ENCODE data around the gene HMGN3.
A peak's percentile ranks its signal among the peaks of the same experiment; 100 is the strongest.

Gene HMGN3

DNA sequence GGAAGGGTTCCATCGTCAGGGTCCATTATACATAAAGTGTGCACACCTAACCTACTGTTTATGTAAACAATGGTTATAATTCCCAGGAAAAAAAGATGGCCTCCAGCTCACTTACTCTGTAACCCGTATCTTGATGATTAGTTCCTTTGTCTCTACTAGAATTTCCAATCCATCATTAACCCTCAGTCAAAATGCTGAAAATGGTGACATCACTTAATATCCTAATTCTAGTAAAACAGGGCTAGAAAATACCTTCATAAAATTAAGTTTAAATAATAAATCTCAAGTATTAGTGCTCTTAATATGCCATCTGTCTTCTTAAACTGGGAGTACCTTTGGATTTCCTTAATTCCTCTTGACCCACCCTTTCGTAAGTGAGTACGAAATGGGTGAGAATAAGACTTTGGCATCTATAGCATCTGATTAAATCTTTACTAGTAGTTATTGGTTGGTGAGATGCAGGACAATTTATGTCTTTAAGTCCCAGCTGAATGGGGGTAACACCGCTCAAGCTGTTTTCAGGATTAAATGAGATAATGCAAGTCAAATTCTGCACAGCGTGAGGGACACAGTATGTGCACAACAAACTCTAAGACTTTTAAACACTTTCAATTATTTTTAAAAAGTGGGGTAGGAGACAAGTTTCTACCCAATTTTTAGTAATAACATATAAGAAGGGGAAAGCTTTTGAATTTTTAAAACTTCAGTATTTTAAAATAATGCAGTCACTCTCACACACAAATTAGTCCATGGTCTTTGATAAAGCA is 1.6 kb downstream of the HMGN3 start:
- no peak for DNase-seq

DNA sequence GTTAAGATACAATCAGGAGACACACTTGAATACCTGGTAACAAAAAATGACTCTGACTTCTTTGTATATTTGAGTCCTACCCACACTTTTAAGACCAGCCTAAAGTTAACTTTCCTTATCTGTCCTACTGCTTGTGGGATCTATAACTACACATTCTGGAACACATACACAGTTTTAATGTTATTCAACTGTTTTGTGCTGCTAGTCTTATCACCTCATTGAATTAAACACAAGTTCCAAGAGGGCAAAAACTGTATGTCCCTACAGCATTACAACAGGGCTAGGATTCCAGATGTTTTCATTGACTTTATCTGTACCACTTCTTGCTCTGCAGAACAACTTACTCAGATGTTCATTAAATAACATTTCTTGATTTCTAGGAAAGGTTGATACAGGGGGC is 2.8 kb downstream of the HMGN3 start:
- DNase-seq, result no peak

DNA sequence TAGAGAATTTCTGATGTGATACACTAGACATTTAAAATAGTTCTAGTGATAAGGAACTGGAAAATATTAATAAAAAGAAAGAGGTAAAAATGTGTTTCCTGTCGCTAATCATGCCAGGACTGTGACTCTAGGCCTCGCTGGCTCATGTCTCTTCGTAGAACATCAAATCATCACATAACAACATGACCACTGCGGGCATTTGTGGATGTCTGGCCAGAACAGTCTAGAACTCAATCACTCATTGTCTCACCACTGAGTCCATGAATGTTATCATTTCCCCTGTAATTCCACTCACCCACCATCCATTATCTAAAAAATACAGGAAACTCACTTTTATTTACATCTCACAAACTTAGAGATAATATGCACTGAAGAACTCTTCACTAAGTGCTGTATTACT is 3.4 kb downstream of the HMGN3 start:
- no peak for DNase-seq

DNA sequence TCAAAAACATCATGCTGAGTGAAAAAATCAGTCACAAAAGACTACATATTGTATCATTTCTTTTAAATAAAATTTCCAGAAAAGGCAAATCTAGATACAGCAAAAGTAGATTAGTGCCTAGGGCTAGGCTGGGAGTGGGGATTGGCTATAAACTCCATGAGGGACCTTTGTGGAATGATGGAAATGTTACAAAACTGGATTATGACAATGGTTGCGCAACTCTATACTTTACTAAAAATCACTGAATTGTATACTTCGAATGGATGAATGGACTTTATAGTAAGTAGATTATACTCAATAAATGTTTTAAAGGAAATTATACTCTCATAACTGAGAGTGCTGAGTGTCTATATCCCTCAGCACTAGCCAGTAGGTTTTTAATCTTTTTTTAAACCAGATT is 4.3 kb downstream of the HMGN3 start:
- DNase-seq, result no peak

DNA sequence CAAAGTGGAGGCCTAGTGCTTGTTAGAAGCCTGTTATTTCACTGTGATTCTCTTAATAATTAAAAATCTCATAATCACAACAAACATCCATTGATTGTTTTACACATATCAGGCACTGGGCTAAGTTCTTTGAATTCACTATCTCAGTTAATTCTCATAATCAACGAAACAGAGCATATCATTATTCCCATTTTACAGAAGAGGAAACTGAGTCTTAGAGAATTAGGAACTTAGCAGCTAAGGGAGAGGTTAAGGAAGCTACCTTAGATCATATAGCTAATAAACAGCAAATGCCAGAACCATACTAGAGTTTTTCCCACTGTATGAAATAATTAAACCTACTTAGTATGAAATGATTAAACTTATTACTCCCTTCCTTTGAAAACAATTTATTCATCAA is 7.0 kb downstream of the HMGN3 start:
- no peak for DNase-seq

DNA sequence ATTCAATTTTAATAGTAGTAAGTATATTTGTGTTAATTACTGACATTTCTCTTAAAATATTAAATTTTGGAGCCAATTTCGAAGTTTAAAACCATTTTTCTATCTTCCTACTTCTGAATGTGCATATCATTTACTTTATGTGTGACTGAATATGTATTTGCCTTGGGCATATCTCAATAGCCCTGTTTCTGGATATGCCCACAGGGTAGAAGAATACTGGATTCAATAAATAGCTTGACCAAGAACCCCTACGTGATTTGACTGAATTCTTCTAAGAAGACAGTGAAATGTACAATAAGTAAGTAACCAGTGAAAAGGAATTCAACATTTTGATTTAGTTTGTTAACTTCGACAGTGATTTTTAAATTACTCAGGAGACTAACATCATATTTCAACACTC is 7.8 kb downstream of the HMGN3 start:
- DNase-seq, result no peak

DNA sequence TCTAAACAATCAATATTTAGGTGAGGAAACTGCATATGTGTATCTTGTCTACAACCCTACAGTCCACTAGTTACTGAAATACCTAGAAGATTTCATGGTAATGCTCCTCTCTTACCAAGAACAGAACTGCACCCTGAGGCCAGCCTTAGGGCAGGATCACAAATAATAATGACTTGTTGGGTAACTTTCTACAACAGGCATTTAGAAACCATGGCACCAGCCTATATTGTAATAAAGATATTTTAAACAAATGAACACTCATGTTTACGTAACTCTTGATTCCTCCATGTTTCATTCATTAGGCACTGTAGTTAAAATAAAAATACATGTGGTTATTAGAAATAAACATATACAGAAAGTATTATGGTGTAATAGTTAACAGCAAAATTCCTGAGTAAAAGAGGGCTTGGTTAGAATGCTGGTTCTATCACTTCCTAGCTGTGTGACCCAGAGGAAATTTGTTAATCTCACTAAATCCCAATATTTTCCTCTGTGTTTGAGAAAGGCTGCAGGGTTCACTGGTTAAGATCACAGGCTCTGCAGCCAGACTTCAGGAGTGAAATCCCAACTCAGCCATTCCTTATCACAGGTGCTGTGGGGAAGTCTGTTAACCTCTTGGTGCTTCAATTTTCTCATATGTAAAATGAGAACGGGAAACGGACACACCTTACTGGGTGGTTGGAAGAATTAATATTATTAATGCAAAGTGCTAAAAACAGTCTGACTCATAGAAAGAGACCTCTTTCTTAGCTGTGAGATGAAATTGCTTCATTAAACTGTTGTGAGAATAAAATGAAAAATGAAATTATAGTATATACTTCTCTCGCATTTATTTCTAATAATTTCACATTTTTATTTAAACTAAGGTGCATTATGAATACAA is 8.5 kb downstream of the HMGN3 start:
- no peak for DNase-seq

DNA sequence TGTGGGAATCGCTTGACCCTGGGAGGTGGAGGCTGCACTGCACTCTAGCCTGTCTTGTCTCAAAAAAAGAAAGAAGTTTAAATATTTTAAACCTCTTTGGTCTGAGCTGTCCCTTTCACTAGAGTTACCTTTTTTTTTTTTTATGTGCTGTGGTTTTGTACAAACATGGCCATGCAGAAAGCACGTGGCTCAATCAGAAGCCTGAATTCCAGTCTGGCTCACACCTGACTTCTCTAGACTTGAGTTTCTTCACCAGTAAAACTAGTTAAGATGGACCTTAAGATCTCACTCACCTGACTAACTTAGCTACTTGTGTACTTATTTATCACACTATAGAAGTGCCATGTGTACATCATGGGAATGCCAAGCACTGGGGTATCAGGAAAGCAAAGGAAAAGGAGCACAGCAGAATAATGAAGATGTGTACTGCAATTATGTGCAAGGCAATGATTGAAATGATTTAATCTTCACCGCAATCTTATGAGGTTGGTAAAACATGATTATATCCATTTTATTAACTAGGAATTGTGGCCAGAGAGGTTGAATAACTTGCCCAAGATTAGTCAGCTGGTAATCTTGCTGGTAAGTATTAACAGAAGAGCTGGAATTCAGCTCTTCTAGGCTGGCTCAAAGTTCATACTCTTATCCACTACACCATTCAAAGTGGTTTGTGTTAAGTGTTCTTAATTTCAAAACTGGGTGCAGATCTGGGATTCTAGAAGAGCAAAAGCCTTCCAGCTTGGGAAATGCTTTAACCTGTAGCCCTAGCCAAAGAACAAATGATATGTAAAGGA is 10.7 kb downstream of the HMGN3 start:
- DNase-seq, result no peak

DNA sequence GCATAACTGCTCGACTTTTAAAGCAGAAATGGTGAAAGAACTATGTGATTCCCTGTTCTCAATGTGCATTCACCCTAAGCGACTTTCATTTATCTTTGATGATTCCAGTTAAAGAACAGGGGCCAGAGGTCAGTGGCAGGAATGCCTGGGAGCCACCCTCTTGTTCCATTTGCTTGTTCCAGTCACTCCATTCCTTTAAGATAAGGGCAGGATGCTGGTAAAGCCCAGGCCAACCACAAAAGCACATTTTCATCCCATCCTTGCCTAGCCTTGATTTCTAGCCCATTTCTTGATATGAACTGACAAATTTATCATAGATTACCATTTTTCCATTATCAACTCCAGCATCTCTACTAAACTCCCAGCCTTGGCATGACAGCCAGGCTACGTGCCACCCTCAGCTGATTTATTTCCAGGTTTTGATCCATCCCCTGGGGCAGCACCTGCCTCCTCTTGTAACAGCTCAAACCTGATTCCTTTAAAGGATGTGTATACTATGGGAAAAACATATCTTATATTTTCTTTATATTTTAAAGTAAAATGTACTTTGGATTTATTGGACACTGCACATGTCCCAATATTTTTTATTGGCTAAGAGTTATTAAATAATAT is 19.2 kb downstream of the HMGN3 start:
- DNase-seq, result no peak

DNA sequence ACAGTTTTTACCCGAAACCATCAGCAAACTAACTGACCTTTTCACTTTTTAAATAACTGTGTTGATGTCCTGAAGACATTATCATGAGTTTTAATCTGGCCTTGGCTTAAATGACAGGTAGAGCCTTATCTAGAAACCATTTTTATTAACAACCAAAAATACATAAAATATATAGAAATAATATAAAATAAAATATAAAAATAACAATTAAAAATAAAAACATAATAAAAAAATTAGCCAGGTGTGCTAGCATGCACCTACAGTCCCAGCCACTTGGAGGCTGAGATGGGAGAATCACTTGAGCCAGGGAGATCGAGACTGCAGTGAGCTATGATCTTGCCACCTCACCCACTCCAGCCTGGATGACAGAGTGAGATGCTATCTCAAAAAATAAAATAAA is 21.6 kb downstream of the HMGN3 start:
- DNase-seq, result no peak

DNA sequence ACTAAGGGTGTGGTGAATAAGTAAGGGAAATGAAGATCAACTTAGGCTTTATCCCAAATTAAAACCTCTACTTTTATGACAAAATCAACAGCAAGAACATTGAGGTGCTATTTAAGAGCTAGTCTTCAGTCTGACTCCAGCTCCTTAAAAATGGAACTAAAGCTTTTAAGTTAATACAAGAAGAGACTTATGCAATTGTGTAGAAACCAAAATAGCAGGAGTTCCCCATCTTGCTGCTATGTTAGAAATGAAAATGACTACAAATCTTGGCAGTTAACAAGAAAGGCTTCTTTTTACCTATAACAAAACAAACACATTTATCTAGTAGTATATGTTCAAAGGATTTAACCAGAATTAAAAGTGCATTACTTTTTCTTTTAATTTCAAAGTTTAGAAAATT is 25.7 kb downstream of the HMGN3 start:
- DNase-seq, result no peak

DNA sequence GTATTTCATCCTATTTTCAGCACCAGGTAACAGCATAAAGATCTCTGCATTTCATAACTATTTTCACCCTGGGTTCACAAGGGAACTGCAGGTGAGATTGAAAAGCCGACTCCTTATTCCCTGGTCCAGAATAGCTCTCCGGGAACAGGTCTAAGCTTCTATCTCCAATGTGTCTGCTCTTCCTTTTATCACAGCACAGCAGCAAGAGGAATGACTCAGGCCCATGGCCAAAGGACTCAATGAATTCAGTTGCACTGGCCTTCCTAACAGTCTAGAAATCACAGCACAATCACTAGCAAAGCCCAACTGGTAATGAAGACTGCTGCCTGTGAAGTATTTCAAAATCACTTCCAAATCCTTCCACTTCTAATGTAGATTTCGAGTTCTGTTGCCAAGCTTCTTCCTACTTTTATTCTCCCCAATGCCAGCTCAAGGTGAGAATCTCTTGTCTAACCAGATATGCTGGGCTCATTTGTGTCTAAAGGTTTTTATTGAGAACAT is 30.7 kb downstream of the HMGN3 start:
- no peak for DNase-seq

DNA sequence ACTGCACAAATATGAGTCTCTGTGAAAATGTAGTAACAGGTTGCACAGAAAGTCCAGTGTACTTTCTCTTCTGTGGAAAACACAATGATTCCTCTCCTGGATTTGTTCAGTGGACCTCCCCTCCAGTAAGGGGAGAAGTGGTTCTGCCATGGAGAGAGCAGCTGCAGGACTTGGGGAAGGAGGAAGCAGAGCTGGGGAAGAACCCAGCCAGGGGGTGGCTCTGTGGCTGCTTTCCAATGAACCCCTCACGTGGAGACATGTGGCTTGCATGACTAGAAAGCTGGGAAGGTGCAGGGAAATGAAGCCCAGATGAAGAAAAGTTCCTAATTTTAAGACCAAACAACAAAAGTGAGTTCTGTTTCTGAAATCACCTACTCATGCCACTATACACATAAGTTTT is 31.9 kb downstream of the HMGN3 start:
- no peak for DNase-seq

DNA sequence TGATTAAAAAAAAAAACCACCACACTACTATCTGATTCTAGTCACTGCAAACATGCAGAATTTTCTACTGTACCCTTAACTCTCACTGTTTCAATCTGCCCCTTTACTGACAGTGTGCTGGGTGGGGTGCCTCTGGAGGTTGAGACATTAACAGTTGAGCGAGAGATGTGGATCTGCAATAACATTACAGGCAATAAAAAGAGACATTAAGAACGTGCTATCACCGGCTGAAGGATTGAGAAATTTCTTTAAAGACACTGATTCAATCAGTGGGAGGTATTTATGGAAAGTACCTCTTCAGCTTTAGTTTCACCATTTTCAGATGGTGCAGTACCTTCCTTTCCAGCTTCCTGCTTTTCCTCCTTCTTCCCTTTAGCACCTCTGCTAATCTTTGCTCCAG is 32.5 kb downstream of the HMGN3 start:
- DNase-seq, result no peak

DNA sequence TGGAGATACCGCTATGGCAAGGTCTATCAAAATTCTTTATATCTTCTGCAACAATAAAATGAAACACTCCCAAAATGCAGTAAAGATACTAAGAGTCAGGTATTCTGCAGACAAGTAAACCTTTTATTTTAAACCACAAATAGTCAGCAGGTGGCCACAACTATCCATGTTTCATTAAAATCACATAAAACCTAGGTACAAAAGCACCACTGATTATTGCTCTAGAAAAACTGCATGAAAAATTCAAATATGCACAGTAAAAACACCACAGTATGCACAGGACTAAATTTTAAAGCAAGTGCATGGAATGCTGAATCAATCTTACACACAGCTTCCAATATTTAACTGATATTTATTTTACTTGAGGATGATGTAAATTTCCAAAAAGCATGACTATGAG is 33.3 kb downstream of the HMGN3 start:
- DNase-seq, result no peak

DNA sequence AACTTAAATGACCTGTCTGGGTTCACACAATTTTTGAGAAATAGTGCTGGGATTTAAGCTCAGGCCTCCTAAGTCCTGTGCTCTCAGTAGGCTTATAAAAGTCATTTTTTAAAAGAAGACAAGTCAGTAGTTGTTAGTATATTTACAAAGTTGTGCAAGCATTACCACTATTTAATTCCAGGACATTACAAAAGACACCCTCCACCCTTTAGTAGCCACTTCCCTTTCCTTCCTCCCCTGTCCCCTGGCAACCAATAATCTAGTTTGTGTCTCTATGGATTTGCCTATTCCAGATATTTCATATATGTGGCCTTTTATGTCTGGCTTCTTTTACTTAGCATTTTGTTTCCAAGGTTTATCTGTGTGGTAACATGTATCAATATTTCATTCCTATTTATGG is 37.6 kb downstream of the HMGN3 start:
- DNase-seq, result no peak

DNA sequence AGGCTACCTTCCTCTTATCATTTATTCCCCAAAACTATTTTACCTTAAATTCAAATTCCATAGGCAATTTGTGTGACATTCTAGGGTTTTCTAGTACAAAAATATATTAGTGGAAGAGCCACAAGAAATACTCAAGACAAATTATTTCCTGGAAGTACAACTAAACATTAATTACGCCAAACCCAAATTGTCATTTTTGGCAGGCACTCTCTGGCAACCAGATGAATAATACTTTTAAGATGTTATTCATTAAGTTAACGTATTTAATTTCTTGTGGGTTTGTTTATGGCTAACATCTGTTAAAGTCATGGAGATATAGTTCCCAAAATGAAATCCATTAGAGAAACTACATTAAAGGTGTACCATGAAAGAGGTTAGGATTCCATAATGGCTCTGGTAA is 40.5 kb downstream of the HMGN3 start:
- no peak for DNase-seq

DNA sequence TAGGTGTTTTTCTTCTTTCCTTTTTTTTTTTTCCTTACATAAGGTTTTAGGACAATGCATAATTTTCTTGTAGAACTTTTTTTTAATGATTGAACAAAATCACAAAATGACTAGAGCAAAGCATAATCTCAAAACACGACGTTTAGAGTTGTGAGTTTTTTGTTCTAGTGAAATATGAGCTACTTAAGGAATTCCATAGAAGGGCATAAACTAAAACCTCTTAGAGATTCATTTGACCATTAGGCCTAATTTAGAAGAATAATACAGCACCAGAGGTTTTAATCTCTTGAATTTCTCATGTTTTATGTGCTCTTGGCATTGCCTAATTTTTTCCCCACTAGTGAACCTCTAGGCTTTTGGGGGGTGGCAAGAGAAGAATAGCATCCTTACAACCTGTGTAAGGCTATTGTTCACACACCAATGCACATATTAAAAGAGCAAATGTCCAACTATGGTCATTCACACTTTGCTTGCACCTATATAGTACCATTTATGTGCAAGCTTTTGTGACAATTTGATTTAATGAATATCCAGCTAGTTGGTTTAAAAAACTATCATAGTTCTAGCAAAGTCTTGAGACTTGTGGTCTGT is 44.6 kb downstream of the HMGN3 start:
- no peak for DNase-seq

DNA sequence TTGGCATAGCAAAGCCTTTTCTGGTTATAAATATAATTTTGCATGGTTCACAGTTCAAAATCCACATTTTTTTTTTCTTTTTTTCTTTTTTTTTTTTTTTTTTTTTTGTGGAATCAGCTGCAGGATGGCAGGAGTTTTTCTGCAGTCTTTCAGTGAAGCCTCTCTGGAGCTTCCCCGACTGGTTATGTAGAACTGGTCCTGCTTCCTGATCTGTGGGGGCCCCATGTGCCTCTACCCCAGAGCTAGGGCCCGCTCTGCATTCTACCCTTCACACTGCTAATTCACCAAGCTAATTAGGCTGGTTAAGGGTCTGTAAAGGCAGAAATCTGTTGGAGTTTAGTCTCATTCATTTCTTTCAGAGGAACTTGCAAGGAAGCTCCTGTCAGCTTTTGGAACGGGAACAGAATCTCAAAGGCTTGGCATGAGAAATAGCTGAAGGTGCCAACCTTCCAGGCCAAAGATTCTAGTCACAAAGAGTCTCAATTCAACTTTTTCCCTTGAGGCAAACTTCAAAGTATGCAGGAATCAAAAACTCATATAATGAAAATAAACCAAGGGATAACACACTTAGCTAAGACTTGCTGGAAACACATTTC is 45.5 kb downstream of the HMGN3 start:
- DNase-seq, result peak in 3 of 14 donors; percentile 2 to 5 (median 5)

DNA sequence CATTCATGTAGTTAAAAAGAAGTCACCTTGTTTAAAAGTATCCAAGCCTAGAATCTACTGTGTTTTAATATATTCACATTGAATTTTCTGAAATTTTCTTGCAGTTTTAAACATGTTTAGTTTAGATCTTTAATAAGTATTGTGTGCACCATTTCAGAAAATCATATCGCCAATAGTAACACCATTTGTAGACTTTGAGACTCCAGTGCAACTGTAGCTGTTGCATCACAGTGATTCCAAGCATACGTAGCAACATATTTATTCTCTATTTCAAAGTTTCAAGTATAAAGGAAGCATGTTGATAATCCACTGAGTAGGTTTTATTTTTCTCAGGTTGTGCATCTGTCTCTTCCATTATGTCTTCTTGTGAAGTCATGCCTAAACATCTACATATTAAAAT is 46.4 kb downstream of the HMGN3 start:
- DNase-seq, result no peak

DNA sequence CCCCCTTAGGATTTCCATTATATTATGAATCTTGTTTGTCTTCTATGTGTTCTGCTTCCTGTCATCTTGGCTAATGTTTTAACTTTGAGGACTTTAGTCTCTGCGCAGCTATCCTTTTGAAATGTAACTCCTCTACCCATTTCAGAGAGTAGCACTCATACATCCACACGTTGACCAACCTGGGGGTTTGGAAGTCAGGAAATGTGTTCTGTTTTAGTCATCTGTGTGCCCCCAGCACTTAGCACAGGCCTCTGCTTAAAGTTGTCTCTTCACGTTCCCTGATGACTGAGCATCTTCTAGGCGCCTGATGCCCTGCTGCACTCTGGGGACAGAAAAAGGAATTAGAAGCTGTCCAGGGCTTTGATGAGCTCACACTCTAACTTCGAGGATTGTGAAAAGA is 47.9 kb downstream of the HMGN3 start:
- no peak for DNase-seq

DNA sequence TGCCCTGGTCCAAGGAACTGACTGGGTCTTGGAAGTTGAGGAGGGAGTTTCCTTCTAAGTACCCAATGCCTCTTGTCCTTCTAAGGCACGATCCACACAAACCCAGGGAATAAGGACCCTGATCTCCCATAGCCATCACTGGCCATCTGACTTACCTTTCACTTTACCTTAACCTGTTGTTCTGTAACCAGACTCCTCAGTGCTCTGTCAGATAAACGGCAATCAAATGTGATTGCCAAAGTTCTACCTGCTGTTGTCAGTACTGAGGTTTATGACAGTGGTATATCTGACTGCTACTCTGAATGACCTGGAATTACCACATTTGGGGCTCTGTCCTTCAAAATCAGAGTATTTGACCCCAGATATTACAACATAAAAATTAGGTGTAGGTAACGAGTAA is 49.8 kb downstream of the HMGN3 start:
- DNase-seq, result no peak

Data from C1 segment of cervical spinal cord (tissue), 14 donors.